A549 treated with ZK216348 at 1 μM for 4 hours (cell line): ENCODE measurements around the gene OSTC. TPM values are rescaled to one million over a fixed set of nuclear protein-coding genes. Genes with fewer than 3 reads are reported as not detected.

Experiments
- total RNA-seq: library from RNA; stranded (reverse); fragments of 200-300 nt; extraction: Qiagen RNA extraction; gene quantifications from 5 replicates; pipeline ENCODE4 v1.2.3, GENCODE V29; 2022; ENCODE audit warnings: low read depth

Gene OSTC
- 83.0 to 104 TPM (median 89.9 TPM) in 5 replicates for total RNA-seq

GRCh38 chr4:108650212-108651013, at the start of gene OSTC:
TSS of gene OSTC (plus strand) at chr4:108650599. CDS start at chr4:108650656, 57 bp downstream.

GRCh38 chr4:108620101-108620932, 30.1 kb upstream of the OSTC start, which contains the start of gene RPL34:
TSS of gene RPL34 (plus strand) at chr4:108620576. CDS start at chr4:108621960, 1,384 bp downstream.

Other genes with a start within 250 kb of the OSTC start
- gene RPL34, start 30.0 kb upstream of the OSTC start, total RNA-seq: 817 to 886 TPM (median 865 TPM) in 5 replicates
- gene ETNPPL, start 112.5 kb downstream of the OSTC start, total RNA-seq: not detected in 5 replicates